Globus pallidus (tissue), 1 donor: Measurements from ENCODE around the gene VAT1L.

Source experiments
- DNase-seq: peaks from one replicate; pipeline ENCODE4 v3.0.0-alpha.2; 2015; ENCODE audit warnings: low spot score

The VAT1L gene

DNA sequence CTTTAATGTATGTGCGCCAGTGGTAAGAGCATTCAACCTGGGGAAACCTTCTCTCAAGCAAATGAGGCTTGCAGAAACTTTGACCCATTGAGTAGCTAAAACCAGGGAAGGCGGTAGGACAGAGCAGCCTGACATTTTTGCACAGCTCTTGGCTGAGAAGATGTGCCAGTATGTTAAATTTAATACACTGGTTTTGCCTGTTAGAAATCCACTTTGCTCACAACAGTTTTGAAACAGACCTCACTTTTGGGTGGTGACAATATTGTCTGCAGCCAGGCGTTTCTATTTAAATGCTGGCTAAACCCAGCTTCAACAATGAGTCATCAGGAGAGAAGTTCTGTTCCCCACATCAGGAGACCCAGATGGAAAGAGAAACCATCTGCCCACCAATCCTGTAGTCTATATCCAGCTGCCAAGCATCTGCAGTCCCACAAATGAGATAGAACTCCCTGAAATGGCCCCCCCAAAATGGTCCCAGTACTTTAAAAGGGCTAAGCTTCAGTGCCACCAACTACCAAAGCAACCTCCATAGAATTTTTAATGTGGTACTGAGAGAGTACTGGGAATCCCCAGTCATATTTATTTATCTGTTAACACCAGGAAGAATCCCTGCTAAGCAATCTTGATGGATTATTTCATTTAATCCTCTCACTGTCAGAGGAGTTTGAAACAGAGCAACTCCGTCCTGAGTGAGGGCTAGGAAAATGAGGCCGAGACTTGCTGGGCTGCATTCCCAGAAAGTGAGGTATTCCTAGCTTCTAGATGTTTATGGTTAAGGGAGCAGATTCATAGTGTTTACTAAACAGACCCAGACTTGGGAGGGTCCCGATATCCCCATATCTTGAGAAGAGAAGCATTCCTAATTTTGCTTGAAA lies 205.0 kb downstream of the VAT1L start:
- no peak for DNase-seq

DNA sequence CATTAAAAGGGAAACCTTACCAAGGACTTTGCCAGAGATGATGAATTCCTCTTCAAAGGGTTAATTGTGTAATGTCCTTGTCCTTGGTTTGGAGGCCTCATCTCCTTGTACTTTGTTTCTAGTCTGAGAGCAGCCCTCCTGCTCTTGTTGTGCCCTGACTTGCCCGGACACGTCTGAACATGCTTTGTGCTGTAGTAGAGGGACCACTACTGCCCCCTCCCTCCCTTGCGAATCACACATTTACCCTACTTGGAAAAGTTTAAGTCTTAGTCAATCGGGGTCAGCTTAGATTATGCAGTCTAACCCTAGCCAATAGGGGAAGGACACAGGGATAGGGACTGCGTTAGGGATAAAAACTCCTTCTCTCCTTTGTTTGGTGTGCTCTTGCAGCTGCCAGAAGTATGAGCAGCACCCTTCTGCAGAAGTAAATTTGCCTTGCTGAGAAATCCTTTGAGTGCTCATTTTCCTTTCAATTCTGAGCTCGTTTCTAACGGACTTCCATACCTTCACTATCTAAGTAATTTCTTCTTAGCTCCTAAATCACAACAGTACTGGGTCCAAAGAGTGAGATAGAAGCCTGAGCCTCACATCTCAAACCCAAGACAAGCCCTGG lies 207.6 kb downstream of the VAT1L start:
- no peak for DNase-seq

DNA sequence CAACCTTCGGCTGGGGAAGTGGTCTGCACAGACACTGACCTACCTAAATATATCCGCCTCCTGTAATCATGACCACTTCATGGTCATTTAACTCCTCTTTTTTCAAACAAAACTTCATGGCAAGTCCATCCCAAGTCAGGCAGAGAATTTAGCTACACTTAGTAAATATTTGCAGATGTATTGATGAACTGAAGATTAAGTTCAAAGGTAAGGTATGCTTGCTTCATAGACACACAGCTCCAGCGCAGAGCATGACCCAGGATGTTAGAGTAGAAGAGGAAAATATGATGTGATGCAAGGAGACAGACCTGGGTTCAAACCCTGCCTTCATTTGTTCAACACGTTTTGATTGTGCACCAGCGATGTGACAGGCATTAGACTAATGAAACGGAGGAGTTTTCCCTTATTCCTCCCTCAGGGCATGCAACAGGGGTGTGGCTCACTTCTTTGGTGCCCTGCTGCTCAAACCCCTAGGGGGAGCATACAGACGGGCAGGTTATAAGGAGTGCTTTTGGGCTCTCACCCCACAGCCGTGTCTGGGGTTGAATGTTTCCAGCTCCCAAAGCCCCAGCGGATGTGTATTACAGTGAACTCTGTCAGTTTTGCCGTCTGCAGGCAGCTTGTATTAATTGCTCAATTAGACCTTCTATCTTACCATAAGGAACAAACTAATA lies 210.1 kb downstream of the VAT1L start:
- no peak for DNase-seq

DNA sequence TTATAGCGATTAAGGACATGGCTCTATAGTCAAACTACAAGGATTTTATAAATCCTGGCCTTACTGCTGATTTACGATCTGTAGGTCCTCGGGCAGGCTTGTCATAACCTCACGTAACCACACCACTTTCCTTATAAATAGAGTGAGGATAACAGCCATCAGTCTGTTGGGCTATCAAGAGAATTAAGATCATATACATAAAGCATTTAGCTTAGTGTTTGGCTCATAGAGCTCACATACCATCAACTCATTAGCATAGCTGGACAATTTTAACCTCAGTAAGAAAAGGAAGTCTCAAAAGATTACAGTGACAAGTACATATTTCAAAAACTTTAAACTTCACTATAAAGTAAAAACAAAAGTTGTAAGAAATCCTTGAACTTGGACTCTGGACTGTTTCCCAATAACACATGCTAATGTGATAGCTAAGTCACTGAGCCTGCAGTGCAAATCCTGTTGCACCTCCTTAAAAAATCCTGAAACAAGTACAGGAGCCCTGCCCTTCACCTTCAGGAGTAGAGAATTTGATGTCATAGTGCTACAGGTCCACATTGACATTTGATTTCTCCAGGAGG lies 213.2 kb downstream of the VAT1L start:
- DNase-seq: no peak

DNA sequence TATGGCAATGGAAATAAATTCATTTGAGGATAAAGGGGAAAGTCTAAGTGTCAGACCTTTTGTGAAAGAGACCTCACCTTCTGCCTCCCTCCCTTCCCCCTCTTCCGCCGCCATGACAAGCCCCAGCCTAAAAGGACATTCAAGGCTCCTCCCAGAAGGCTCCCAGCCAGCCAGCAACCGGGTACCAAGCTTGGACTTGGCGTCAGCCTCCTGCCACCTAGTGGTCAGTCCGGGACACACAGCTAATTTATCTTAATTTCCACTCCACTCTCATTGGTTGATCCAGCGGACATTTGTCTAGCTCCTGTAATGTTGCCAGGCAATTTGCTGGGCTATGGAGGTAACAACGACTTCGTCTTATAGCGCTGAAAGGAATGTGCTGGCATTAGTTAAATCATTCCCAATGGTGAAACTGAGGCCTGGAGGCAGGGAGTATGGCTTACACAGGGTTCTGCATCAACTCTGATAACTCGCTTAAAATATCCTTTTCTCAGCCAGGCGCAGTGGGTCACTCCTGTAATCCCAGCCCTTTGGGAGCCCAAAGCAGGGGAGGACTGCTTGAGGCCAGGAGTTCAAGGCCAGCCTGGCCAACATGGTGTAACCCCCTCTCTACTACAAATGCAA lies 214.7 kb downstream of the VAT1L start:
- peak; percentile 69 for DNase-seq

DNA sequence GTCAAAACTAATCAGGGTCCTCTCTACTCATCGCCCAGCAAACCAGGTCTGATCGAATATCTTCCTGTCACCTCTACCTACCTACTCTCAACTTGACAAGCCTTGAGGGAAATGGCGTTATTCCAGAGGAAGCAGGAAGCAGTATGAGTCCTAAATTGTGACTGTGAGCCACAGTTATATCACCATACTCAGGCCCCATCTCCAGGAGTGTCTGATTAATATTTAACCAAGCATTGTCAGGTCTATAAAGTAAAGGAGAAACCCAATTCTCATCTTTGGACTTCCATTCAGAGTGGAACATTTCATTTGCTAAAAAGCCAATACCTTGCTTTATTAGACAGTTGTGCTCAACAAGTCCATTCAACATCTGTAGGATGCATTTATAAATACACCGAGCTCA lies 216.2 kb downstream of the VAT1L start:
- DNase-seq: no peak

DNA sequence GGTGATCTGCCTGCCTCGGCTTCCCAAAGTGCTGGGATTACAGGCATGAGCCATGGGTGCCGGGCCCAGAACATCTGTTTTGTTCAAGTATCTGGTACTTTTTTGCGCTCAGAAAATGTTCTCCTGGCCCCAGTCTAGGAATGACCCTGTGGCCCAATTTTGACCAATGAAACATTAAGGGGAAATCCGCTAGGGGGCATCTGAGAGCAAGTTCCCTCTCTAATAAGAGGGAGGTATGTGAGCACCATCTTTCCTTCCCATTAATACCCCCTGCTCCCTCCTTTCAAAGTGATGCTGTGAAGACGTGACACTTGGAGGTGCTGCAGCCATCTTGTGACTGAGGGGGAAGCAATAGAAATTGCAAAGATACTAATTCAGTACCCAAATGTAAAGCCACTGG lies 217.5 kb downstream of the VAT1L start:
- DNase-seq: no peak

DNA sequence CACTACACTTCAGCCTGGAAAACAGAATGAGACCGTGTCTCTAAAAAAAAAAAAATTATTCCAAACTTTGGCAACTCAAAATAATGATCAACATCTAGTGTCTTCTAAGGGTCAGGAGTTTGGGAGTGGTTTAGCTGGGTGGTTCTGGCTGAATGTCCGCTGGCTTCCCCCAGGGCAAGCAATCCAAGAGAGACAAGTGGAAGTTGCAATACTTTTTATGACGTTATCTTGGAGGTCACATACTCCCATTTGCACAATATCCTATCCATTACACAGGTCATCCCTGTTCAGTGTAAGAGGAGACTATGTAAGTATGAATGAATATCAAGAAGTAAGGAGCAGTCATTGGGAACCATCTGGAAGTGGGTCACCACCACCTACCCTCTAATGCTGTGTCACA lies 218.8 kb downstream of the VAT1L start:
- no peak for DNase-seq

DNA sequence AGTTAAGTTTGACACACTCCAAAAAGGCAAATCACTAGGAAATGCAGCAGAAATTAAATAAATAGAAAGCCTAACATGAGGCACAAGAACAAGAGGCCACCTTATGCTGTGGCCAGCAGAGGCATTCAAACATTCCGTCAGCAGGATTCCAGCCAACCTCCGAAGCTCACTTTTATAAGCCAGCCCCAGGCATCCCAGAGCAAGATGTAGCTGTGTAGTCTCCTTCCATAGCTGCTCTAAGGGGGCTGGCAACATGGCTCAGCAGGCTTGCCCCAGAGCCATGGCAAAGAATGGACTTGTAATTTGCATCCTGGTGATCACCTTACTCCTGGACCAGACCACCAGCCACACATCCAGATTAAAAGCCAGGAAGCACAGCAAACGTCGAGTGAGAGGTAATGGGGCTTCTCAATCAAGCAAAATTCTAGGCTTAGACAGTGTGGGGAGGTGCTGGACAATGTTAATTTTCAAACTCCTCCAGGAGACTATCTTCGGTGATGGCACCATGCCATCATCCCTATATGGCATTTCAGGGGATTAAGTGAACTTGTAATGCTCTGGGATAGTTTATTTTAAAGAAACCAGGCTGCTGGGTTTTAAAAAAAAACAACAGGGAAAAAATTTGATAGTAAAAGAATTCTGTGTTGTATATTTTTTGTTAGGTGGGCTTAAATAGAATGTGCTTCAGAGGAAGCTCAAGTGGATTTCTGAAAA lies 234.1 kb downstream of the VAT1L start, which contains the start of gene CLEC3A:
Gene CLEC3A, plus strand, starts transcription at position 202 of the 714 bp plus-strand sequence. Its CDS starts 79 bp downstream, at position 281.
- DNase-seq: no peak

DNA sequence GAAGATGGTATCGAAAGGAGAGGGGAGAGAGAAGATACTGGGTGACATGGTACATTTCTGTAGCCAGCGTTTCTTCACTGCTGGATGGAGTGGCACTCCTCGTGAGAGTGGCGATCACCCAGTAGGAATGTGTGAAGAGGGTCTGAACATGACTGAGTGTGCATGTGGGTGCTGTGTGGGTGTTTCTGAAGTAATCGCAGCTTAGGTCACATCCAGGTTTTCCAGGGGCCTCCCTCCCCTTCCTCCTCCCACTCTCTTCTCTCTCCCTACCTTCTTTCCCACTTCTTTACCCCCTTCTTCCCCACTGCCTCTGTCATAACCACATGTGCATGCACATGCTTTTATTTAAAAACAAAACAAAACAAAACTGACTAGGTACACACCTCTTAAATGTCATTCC lies 235.8 kb downstream of the VAT1L start:
- DNase-seq: no peak

DNA sequence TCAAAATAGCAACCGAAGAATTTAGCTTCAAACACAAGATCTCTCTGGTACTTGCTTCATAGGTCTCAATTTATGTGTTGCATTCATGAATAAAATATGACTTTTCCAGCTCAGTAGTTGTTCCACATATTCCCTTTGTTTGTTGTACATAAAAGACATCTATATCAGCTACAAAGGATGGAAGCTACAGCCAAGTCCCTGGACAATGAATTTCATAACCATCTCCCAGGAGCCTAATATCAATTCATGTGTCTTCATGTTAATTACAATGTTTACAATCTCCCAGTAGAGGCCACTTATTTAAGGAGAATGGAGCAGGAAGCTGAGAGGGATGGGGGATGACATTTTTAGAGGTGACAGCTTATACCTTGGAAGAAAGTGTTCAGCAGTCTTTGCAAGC lies 237.3 kb downstream of the VAT1L start:
- no peak for DNase-seq

DNA sequence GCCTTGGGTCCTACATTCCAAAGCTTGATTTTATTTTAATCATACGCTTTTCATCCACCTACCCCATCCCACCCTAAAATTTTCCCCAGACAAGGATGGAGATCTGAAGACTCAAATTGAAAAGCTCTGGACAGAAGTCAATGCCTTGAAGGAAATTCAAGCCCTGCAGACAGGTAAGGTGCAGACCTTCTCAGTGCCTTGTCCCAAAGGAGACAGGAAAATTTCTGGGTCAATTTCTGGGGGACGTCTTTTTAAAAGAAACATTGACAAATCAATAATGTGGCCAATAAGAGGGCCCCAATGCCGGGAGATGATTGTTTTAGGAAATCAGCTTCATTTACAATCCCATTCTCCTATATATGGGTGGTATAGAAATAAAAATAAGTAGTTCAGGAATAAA lies 239.7 kb downstream of the VAT1L start:
- no peak for DNase-seq
